Ishikawa (cell line): ENCODE data around the gene PRDM12.

Experiments
- CEBPB ChIP-seq: IDR thresholded peaks from 2 replicates; pipeline ENCODE4 v1.6.1; 2012
- CREB1 ChIP-seq: IDR thresholded peaks from 2 replicates; pipeline ENCODE4 v1.6.1; 2012; ENCODE audit warnings: low read depth
- EGR1 ChIP-seq: IDR thresholded peaks from 2 replicates; pipeline ENCODE4 v1.6.1; 2012
- EP300 ChIP-seq: IDR thresholded peaks from 2 replicates; pipeline ENCODE4 v1.6.1; 2012; ENCODE audit warnings: borderline replicate concordance
- FOXM1 ChIP-seq: IDR thresholded peaks from 2 replicates; pipeline ENCODE4 v1.6.1; 2012; ENCODE audit warnings: low read depth, borderline replicate concordance
- NFIC ChIP-seq: IDR thresholded peaks from 2 replicates; pipeline ENCODE4 v1.6.1; 2012
- RAD21 ChIP-seq: IDR thresholded peaks from 2 replicates; pipeline ENCODE4 v1.6.1; 2012; ENCODE audit warnings: low read depth
- TAF1 ChIP-seq: IDR thresholded peaks from 2 replicates; pipeline ENCODE4 v1.6.1; 2012; ENCODE audit warnings: low read depth, mild to moderate bottlenecking
- TCF12 ChIP-seq: IDR thresholded peaks from 2 replicates; pipeline ENCODE4 v1.6.1; 2012; ENCODE audit warnings: low read depth
- TEAD4 ChIP-seq: IDR thresholded peaks from 2 replicates; pipeline ENCODE4 v1.6.1; 2012
- YY1 ChIP-seq: IDR thresholded peaks from 2 replicates; pipeline ENCODE4 v1.6.1; 2012; ENCODE audit warnings: low read depth
- ZBTB7A ChIP-seq: IDR thresholded peaks from 2 replicates; pipeline ENCODE4 v1.6.1; 2012; ENCODE audit warnings: low read depth
- TF ChIP-seq, protein P1 (sequence below): IDR thresholded peaks from 2 replicates; pipeline ENCODE4 v1.6.1; 2012; ENCODE audit warnings: low read depth, mild to moderate bottlenecking
- TF ChIP-seq, protein P2 (sequence below): IDR thresholded peaks from 2 replicates; pipeline ENCODE4 v1.6.1; 2012
- TF ChIP-seq, protein P3 (sequence below): IDR thresholded peaks from 2 replicates; pipeline ENCODE4 v1.6.1; 2012

PRDM12 gene

DNA sequence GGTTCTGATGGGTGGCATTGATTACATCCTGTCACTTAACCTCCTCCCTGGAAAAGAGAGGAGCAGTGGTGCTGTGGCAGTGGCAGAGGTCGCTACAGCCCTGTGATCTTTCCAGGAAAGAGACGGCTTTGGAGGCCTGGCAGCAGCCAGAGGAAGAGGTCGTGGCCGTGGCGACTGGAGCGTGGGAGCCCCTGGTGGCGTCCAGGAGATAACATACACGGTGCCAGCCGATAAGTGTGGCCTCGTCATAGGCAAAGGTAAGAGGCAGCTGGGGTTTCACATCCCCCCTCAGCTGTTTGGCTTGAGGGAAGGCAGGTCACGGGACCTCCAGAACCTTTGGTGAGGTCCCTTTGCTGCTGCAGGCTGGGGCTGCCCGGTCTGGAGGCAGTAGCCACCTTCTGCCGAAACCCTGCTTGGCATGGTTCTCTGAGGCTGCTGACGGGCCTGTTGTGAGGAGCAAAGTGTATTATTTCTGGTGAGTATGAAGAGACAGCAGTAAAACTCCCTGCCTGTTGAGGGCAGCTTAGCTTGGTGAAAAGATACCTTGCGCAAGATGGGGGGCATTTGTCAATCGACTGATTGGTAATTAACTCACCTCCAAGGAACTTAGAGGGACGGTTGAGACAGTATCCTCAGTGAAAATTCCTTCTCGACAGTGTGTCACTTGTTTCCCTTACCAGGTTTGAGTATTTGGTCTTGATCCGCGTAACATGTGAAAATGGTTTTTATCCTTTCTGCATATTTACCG is 38.0 kb upstream of the PRDM12 start:
- TF ChIP-seq TCF12 (no peak), CEBPB (0 out of 2 replicates have a peak, but pooled peaks have one; percentile 10)

DNA sequence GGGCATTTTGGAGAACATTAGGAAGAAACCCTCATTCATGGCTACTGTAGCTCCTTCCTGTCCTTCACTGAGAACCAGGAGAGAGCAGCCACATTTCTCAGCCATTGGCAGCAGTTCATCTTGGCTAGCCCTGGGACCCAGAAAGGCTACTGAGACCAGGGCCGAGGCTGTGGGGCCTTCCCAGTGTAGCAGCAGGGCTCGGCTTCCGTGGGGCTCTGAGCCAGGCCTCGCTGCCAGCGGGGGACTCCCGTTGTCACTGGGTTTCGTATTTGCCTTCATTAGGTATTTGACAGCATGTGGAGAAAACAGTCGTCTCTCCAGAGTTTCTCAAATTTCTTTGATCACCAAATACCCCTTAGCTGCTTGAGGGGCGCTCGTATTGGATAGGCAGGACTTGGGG is 37.3 kb upstream of the PRDM12 start:
- TF ChIP-seq TAF1: no peak
- no peak for TF ChIP-seq CREB1
- TF ChIP-seq EP300: no peak
- no peak for TF ChIP-seq NFIC
- TF ChIP-seq EGR1: no peak
- TF ChIP-seq RAD21: no peak
- TF ChIP-seq YY1: no peak
- TF ChIP-seq, protein P1, sequence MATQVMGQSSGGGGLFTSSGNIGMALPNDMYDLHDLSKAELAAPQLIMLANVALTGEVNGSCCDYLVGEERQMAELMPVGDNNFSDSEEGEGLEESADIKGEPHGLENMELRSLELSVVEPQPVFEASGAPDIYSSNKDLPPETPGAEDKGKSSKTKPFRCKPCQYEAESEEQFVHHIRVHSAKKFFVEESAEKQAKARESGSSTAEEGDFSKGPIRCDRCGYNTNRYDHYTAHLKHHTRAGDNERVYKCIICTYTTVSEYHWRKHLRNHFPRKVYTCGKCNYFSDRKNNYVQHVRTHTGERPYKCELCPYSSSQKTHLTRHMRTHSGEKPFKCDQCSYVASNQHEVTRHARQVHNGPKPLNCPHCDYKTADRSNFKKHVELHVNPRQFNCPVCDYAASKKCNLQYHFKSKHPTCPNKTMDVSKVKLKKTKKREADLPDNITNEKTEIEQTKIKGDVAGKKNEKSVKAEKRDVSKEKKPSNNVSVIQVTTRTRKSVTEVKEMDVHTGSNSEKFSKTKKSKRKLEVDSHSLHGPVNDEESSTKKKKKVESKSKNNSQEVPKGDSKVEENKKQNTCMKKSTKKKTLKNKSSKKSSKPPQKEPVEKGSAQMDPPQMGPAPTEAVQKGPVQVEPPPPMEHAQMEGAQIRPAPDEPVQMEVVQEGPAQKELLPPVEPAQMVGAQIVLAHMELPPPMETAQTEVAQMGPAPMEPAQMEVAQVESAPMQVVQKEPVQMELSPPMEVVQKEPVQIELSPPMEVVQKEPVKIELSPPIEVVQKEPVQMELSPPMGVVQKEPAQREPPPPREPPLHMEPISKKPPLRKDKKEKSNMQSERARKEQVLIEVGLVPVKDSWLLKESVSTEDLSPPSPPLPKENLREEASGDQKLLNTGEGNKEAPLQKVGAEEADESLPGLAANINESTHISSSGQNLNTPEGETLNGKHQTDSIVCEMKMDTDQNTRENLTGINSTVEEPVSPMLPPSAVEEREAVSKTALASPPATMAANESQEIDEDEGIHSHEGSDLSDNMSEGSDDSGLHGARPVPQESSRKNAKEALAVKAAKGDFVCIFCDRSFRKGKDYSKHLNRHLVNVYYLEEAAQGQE: no peak
- TF ChIP-seq ZBTB7A: no peak
- TF ChIP-seq, protein P2, sequence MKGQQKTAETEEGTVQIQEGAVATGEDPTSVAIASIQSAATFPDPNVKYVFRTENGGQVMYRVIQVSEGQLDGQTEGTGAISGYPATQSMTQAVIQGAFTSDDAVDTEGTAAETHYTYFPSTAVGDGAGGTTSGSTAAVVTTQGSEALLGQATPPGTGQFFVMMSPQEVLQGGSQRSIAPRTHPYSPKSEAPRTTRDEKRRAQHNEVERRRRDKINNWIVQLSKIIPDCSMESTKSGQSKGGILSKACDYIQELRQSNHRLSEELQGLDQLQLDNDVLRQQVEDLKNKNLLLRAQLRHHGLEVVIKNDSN: no peak
- TF ChIP-seq FOXM1: no peak
- no peak for TF ChIP-seq CEBPB
- TF ChIP-seq TCF12: no peak
- TF ChIP-seq, protein P3, sequence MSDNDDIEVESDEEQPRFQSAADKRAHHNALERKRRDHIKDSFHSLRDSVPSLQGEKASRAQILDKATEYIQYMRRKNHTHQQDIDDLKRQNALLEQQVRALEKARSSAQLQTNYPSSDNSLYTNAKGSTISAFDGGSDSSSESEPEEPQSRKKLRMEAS: no peak
- TF ChIP-seq TEAD4: no peak

DNA sequence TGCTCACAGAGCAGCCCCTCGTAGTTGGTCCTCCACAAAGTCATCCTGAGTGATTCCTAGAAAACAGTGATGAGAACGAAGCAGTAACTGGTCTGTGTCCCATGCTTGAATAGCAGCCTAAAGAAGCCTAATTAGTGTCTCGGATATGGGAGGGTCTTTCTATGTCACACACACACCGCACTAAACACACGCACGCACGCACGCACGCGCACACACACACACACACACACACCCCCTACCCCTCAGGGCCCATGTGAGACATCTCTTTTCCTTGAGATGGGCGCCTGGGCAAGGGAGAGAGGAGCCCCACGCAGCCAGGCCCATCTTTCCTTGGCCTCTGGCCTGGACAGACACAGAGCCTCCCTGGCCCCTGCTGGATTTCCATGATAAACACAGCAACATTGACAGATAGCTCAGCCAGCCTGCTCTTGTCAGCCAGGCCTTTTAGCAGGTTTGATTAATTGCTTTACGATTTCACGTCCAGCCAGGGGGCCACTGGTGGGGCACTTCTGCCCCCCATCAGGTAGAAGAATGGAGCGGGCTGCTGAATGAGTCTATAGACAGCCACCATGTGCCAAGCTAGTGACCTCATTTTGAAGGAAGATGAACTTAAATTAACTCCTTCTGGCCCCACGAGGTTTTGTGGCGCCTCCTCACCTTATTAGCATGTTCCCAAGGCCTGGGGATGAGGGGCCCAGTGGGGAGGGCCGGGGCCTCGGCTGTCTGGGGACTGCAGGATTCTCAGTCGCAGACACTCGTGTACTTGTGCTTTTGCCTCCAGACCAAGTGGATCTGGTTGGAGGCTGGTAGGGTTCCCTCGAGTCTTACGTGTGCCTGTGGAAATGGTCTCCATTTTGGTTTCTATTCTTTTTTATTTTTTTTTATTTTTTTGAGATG is 36.2 kb upstream of the PRDM12 start:
- TF ChIP-seq EP300 (no peak), TEAD4 (no peak), NFIC (no peak), YY1 (no peak), ZBTB7A (no peak), FOXM1 (no peak), EGR1 (no peak)
- TF ChIP-seq, protein P2: no peak
- TF ChIP-seq, protein P3: no peak
- TF ChIP-seq, protein P1: no peak

DNA sequence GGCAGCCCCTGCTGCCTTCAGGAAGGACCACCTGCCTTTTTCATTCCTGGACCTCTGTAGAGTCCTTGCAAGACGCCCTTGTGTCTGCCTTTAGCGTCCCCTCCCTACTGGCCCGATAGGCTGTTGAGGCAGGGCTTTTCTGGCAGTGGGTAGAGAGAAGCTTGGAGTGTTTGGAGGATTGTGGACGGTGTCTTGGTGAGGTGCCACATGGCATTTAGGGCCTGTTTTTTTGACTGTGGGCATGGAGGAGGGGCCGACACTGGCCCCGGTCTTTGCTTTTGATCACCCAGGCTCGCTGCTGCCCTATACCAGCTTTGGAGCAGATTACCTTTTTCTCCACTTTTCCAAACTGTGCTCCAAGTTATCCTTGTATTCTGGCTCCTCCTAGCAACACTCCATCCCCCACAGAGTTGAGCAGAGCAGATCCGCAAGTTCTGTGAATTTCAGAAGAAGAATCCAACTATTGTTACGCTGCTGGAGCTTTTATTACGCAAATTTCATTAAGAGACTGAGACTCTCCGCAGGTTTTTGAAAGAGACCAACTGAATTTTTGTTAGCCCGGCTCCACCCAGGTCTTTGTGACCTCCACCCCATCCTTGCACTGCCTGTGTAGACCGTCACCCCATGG is 34.8 kb upstream of the PRDM12 start:
- TF ChIP-seq, protein P2: no peak
- no peak for TF ChIP-seq CEBPB
- TF ChIP-seq, protein P3: no peak
- TF ChIP-seq EP300: no peak
- no peak for TF ChIP-seq ZBTB7A
- no peak for TF ChIP-seq TEAD4
- TF ChIP-seq FOXM1: no peak
- TF ChIP-seq RAD21: no peak
- no peak for TF ChIP-seq TCF12
- no peak for TF ChIP-seq YY1
- TF ChIP-seq CREB1: no peak
- no peak for TF ChIP-seq NFIC
- TF ChIP-seq, protein P1: no peak
- no peak for TF ChIP-seq TAF1
- TF ChIP-seq EGR1: no peak
